GM21717 (cell line): ENCODE measurements around the gene YES1.
A peak's percentile ranks its signal among the peaks of the same experiment; 100 is the strongest.
"Not testable (repeated sequence)": the region's sequence is repeated elsewhere in the genome, so short reads cannot be mapped to it uniquely, and the experiment has no call there.

Experiments
- ATAC-seq: cut with Tn5 transposase; IDR thresholded peaks from one replicate; pipeline ENCODE4 v1.9.1; 2021; ENCODE audit warnings: mild to moderate bottlenecking, moderate library complexity; ENCODE audit not compliant: unreplicated experiment

Gene YES1

GRCh38 chr18:824179-824578 lies 12.1 kb upstream of the YES1 start:
- no peak for ATAC-seq

DNA sequence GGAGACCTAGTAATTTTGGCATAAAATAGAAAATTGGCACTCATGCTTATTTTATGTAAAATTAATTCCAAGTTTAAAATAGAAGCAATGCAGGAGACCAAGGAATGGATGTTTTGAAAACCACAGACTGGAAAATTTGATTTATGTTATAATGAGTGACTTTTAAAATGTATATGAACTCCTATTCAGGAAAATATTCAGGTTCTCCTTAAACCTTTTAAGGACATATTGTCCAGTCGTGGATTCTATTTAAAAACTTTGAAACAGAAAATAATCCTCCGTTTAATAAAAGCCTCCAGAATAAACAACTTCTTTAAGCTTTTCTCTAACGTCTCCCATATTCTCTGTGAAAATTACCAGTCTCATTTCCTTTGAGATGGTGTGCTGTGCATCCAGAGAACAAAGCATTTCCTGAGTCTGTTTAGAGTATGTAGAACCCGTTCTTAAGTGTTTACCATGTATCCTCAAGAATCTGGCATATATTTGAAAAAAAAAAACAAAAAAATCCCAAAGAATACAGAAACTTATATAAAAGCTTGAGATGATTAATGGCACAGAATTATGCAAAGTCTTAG lies 8.6 kb upstream of the YES1 start:
- no peak for ATAC-seq

GRCh38 chr18:816869-817268 lies 4.8 kb upstream of the YES1 start:
- no peak for ATAC-seq

DNA sequence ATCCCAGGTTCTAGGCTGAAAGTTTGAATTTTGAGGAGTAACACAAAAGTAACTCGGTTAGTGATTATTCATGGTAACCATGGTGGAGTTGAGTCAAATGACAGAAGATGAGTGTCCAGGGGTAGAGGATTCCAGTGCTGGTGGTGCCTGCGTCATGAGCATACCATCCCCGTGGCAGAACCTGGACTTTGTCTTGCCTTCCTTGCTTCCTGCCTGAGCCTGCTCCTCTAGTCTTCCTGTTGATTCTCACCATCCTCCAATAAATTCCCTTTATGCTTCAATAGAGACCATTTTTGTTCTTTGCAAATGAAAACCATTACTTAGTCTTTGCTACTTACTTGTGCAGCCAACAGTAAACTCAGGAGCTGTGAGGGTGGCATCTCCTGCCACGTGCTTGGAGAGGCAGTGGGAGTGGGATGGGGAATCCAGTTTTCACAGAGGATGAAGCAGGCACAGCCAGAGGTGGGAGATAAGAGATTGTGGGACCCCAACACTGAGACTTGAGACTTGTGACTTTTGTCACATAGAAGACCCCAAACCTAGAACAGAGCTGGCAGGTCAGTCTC lies 4.1 kb upstream of the YES1 start:
- ATAC-seq, result no peak

DNA sequence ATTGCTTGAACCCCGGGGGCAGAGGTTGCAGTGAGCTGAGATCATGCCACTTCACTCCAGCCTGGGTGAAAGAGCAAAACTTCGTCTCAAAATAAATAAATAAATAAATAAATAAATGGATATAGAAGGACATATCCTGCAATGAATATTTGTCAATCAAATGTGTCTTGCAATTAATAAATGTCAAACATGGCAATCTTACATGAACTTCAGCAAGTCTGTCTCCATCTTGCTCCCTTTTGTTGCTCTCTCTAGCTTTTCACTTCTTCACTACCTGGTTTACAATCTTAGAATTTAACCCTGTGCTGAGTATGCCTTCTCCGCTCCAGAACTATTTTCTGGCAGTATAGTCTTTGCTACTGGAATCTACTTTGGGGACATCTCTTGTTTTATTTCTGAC lies 3.3 kb upstream of the YES1 start:
- ATAC-seq, result no peak

GRCh38 chr18:814300-815084 lies 2.5 kb upstream of the YES1 start:
- ATAC-seq, result no peak

GRCh38 chr18:813172-814071 lies 1.4 kb upstream of the YES1 start:
- no peak for ATAC-seq

GRCh38 chr18:812376-813171 lies 532 bp upstream of the YES1 start:
- ATAC-seq, result peak; percentile 53

- no peak for ATAC-seq
Measured at GRCh38 chr18:811182-811891, 705 bp downstream of the YES1 start.

GRCh38 chr18:809985-810642 lies 1.9 kb downstream of the YES1 start:
- ATAC-seq, result no peak

- not testable (repeated sequence) for ATAC-seq
Measured at GRCh38 chr18:809228-809627, 2.8 kb downstream of the YES1 start.

- no peak for ATAC-seq
Measured at GRCh38 chr18:808502-808901, 3.5 kb downstream of the YES1 start.

DNA sequence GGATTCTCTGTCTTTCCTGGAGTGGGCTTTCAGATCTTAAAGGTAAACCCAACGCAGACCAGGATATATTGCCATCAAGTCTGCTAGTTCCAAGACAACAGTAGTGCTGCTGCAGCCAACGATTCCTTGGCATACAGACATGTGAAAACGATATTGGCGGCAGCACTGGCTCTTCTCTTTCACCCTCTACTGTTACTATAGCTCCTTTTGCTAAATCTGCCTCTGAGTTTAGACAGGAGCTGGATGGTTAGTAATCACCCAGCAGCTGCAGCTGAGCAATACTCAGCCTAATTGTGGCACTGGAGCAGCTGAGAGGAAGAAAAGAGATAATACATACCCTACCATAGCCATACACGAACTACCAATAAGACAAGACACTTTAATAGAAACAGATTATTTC lies 4.0 kb downstream of the YES1 start:
- ATAC-seq, result no peak

- ATAC-seq, result peak; percentile 19
Measured at GRCh38 chr18:805755-806110, 6.3 kb downstream of the YES1 start.

- ATAC-seq, result peak; percentile 41
Measured at GRCh38 chr18:805008-805754, 6.9 kb downstream of the YES1 start.

DNA sequence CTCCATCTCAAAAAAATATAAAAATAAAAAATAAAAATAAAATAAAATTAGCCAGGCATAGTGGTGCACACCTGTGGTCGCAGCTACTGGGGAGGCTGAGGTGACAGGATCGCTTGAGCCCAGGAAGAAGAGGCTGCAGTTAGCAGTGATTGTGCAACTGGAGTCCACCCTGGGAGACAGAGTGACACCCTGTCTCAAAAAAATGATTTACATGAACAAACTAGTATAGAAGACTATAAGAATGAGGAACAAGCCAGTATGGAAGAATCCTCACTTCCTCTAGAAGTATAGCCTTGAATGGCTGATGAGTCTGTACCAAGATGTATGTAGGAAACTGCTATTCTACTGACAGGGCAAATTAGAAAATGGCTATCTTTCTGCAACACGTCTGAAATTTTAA lies 10.9 kb downstream of the YES1 start:
- ATAC-seq, result no peak

GRCh38 chr18:799943-800342 lies 12.1 kb downstream of the YES1 start:
- ATAC-seq, result no peak

DNA sequence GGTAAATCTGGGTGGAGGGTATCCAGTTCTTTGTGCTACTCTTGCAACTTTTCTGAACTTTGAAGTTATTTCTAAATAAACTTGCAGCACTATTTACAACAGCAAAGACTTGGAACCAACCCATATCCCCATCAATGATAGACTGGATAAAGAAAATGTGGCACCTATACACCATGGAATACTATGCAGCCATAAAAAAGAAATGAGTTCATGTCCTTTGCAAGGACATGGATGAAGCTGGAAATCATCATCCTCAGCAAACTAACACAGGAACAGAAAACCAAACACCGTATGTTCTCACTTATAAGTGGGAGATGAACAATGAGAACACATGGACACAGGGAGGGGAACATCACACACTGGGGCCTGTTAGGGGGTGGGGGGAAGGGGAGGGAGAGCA lies 16.7 kb downstream of the YES1 start:
- not testable (repeated sequence) for ATAC-seq

DNA sequence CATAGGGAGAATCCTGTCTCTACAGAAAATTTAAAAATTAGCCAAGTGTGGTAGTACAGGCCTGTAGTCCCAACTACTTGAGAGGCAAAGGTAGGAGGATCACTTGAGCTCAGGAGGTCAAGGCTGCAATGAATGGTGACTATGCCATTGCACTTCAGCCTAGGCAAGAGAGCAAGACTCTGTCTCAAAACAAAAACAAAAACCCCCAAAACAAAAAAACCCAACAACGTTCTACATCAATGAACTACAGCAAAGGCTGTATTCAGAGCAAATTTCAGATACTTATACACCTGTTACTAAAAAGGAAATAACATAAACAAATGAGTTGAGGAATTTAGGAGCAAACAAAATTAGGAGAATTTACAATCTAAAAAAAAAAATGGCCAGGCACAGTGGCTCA lies 22.6 kb downstream of the YES1 start:
- ATAC-seq, result no peak
